Gastroesophageal sphincter (tissue), 4 donors: ENCODE data around the gene U2AF2. TPM values are rescaled to one million over a fixed set of nuclear protein-coding genes. Genes with fewer than 3 reads are reported as not detected.

Experiments used
- ATAC-seq: fragments of 150-250 bp; one replicate; pipeline ENCODE4 v1.9.1; 2016; ENCODE audit warnings: mild to moderate bottlenecking, moderate library complexity
- H3K27ac ChIP-seq, 4 donors: fragments of 200-600 bp; sonication (generic) in 3 of 4; 1 replicate in 3 of 4; 2 replicates in 1 of 4; pipeline ENCODE4 v1.5.1; 2016 to 2019
- H3K27me3 ChIP-seq: fragments of 200-600 bp; sonication (generic); one replicate; pipeline ENCODE4 v1.5.1; 2019
- H3K36me3 ChIP-seq, 2 donors: fragments of 200-600 bp; sonication (generic); one replicate each; pipeline ENCODE4 v1.5.1; 2019; ENCODE audit warnings: control low read depth in 1 of 2
- H3K4me1 ChIP-seq, 3 donors: fragments of 200-600 bp; sonication (generic); 1 replicate in 2 of 3; 2 replicates in 1 of 3; pipeline ENCODE4 v1.5.1; 2016 to 2019; ENCODE audit warnings: control low read depth in 2 of 3
- H3K4me3 ChIP-seq, 2 donors: fragments of 200-600 bp; sonication (generic); one replicate each; pipeline ENCODE4 v1.5.1; 2019; ENCODE audit warnings: mild to moderate bottlenecking in 1 of 2, moderate library complexity in 1 of 2
- H3K9me3 ChIP-seq, 3 donors: fragments of 200-600 bp; sonication (generic); one replicate each; pipeline ENCODE4 v1.5.1; 2017 to 2019; ENCODE audit warnings: control low read depth in 2 of 3
- EP300 ChIP-seq: sonication (generic); formaldehyde crosslinking; IDR thresholded peaks from one replicate; pipeline ENCODE4 v1.6.1; 2017; ENCODE audit warnings: antibody characterized with exemption, mild to moderate bottlenecking
- POLR2A ChIP-seq, 2 donors: fragments of 450-650 bp; IDR thresholded peaks; one replicate each; pipeline ENCODE4 v1.6.1; 2017; ENCODE audit warnings: antibody characterized with exemption in 2 of 2, mild to moderate bottlenecking in 2 of 2, moderate library complexity in 1 of 2
- POLR2AphosphoS5 ChIP-seq: sonication (generic); formaldehyde crosslinking; IDR thresholded peaks from one replicate; pipeline ENCODE4 v1.6.1; 2017; ENCODE audit warnings: antibody characterized with exemption
- WGBS, 2 donors: methylation state at CpG; one replicate each; pipeline ENCODE4 v1.1.5; 2018; ENCODE audit warnings: low coverage in 1 of 2; 5-methylcytosine and 5-hydroxymethylcytosine counted together
- total RNA-seq, 4 donors: library from RNA; depleted of rRNA; stranded (reverse); fragments of >200 nt; gene quantifications; one replicate each; pipeline ENCODE4 v1.1.0, GENCODE V29; 2016
- TF ChIP-seq, protein P1 (sequence below), 4 experiments: fragments of 200-600 bp in 2 of 4; fragments of 450-650 bp in 2 of 4; sonication (generic) in 1 of 4; IDR thresholded peaks; one replicate each; pipeline ENCODE4 v1.5.1; 2017 to 2019; ENCODE audit warnings: antibody characterized with exemption in 4 of 4, mild to moderate bottlenecking in 2 of 4, moderate library complexity in 2 of 4

The U2AF2 gene
- total RNA-seq, 4 donors from 2014 or later: 68.9 to 97.9 (median 91.4) TPM

- Histone ChIP-seq H3K9me3 (no peaks in the 10 kb centered on the region), H3K36me3 (peaks cover 0 to 100% of the 10 kb centered on the region in 2 donors), H3K4me1 (peaks cover 0 to 25% (median 0%) of the 10 kb centered on the region in 3 donors), H3K27me3 (no peaks in the 10 kb centered on the region), H3K27ac (no peak overlapping the region), H3K4me3 (no peak overlapping the region)
- 93% methylated on average over 15 of the region's 31 CpGs; no CpG with 5 or more reads in 1 of the 2 donors for WGBS, 2 donors
- no peak for ATAC-seq
- TF ChIP-seq, protein P1, sequence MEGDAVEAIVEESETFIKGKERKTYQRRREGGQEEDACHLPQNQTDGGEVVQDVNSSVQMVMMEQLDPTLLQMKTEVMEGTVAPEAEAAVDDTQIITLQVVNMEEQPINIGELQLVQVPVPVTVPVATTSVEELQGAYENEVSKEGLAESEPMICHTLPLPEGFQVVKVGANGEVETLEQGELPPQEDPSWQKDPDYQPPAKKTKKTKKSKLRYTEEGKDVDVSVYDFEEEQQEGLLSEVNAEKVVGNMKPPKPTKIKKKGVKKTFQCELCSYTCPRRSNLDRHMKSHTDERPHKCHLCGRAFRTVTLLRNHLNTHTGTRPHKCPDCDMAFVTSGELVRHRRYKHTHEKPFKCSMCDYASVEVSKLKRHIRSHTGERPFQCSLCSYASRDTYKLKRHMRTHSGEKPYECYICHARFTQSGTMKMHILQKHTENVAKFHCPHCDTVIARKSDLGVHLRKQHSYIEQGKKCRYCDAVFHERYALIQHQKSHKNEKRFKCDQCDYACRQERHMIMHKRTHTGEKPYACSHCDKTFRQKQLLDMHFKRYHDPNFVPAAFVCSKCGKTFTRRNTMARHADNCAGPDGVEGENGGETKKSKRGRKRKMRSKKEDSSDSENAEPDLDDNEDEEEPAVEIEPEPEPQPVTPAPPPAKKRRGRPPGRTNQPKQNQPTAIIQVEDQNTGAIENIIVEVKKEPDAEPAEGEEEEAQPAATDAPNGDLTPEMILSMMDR (IDR thresholded peaks at IDR 0.05): no peak
- no peak for TF ChIP-seq POLR2A (IDR thresholded peaks at IDR 0.05)
- no peak for TF ChIP-seq EP300
- no peak for TF ChIP-seq POLR2AphosphoS5
Measured at GRCh38 chr19:55690769-55691545, 36.1 kb downstream of the U2AF2 start.

DNA sequence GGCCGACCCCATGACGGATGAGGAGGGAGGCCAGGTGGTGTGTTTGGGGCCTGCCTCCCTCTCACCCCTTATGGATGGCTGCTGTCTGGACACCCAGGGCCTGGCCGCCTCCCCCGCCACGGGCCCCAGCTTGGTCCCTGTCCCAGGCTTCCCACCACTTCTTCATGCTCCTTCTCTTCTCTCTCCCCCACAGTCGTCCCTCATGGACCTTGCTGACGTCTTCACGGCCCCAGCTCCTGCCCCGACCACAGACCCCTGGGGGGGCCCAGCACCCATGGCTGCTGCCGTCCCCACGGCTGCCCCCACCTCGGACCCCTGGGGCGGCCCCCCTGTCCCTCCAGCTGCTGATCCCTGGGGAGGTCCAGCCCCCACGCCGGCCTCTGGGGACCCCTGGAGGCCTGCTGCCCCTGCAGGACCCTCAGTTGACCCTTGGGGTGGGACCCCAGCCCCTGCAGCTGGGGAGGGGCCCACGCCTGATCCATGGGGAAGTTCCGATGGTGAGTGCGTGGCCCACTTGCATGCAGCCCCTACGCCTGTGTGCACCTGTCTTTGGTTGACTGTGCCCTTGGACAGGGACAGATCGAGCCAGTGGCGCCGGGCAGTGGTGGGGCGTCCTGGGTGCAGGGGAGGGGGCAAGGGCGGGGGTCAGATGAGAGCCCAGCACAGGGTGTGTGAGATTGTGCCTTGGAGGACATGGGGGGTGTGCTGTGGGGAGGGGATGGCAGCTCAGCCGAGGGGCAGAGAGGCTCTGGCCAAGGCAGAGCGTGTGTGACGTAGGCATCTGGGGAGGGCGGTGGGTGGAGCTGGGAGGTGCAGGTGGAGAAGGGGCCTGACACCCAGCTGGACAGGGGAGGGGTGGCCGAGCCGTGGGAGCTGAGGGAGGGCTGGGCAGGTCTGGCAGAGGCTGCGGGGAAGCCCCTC is 37.0 kb downstream of the U2AF2 start:
- no peaks in the 10 kb centered on the region for H3K9me3 ChIP-seq
- peaks cover 0 to 18% (median 0%) of the 10 kb centered on the region in 3 donors for H3K4me1 ChIP-seq
- no peaks in the 10 kb centered on the region for H3K27me3 ChIP-seq
- ATAC-seq: no peak
- 82 to 92% methylated on average over 5 to 11 of the region's 31 CpGs for WGBS, 2 donors
- TF ChIP-seq POLR2A (IDR thresholded peaks at IDR 0.05) (no peak), EP300 (no peak), POLR2AphosphoS5 (no peak)
- TF ChIP-seq, protein P1 (IDR thresholded peaks at IDR 0.05): no peak
- H3K27ac ChIP-seq: no peak overlapping the region
- no peak overlapping the region for H3K4me3 ChIP-seq
- H3K36me3 ChIP-seq: peaks cover 0 to 100% of the 10 kb centered on the region in 2 donors

GRCh38 chr19:55692681-55693081 is 37.8 kb downstream of the U2AF2 start:
- H3K27me3 ChIP-seq: no peaks in the 10 kb centered on the region
- peaks cover 0 to 100% of the 10 kb centered on the region in 2 donors for H3K36me3 ChIP-seq
- no peak overlapping the region for H3K27ac ChIP-seq
- H3K9me3 ChIP-seq: no peaks in the 10 kb centered on the region
- WGBS, 2 donors: 90 to 100% methylated on average over 1 to 7 of the region's 19 CpGs
- ATAC-seq: no peak
- TF ChIP-seq POLR2A (IDR thresholded peaks at IDR 0.05): no peak
- TF ChIP-seq EP300: no peak
- TF ChIP-seq, protein P1 (IDR thresholded peaks at IDR 0.05): no peak
- TF ChIP-seq POLR2AphosphoS5: no peak
- peaks cover 0 to 13% (median 0%) of the 10 kb centered on the region in 3 donors for H3K4me1 ChIP-seq
- H3K4me3 ChIP-seq: no peak overlapping the region

DNA sequence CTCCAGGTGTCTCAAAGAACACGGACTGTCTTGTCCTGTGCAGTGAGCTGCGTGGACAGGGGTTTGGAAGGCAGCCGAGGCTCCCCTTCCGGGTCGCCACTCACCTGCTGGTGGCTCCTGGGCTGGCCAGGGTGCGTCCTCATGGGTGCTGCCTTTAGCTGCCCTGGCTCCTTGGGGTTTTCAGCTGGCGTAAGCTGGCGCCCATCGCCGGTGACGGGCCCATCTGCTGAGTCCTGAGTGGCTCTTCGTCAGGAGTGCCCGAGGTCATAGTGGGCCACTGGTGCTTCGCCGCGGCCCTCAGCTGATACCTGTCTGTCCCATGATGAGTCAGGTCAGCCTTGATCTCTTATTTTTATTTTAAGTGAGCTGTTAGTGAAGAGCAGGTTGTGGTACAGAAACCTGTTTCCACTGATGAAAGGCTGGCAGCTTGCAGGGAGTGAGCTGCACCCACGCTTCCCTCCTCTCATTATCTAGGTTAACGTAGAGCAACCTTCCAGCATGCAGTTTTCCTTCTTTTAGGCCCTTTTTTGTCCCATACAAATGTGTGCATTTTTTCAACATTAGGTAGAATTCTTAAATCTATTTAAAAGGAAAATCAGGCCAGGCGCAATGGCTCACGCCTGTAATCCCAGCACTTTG is 38.6 kb downstream of the U2AF2 start:
- no peaks in the 10 kb centered on the region for H3K27me3 ChIP-seq
- ATAC-seq: no peak
- WGBS, 2 donors: 80 to 100% methylated on average over 1 to 4 of the region's 20 CpGs
- H3K4me3 ChIP-seq: no peak overlapping the region
- no peaks in the 10 kb centered on the region for H3K9me3 ChIP-seq
- no peak for TF ChIP-seq POLR2AphosphoS5
- TF ChIP-seq, protein P1 (IDR thresholded peaks at IDR 0.05): no peak
- TF ChIP-seq POLR2A (IDR thresholded peaks at IDR 0.05): no peak
- no peak for TF ChIP-seq EP300
- H3K27ac ChIP-seq: no peak overlapping the region
- H3K36me3 ChIP-seq: peaks cover 0 to 100% of the 10 kb centered on the region in 2 donors
- peaks cover 0 to 5% (median 0%) of the 10 kb centered on the region in 3 donors for H3K4me1 ChIP-seq
